Measurements from ENCODE around the gene SNX20.
A peak's percentile ranks its signal among the peaks of the same experiment; 100 is the strongest.

DNA sequence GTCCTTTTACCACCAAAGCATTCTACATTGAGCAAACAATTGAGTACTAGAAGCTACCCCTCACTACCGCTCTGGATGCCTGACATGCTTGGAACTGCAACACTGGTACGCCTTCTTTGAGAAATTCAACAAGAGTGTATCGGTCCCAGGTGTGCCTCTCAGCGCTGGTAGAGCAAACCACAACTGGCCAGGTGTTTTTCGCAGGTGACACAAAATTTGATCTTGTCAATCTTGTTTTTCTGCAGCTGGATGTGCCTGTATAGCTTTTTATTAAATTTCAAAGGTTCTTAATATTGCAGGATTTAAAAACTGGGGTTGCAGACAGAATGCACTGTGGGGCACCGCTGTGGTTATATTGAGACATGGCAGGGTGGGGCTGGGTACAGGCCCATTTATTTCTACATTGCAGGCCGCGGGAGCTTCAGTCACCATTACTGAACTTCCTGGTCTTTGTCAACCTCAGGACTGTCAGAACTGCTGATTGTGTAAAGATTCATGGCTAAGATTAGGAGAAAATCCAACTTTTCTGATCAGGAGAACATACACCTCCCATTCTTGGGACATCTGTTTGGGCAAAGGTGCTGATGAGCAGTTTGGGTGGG lies 4.5 kb upstream of the SNX20 start:
- TF ChIP-seq CTCF (IDR thresholded peaks at IDR 0.05 in 8 of 11, conservative IDR thresholded peaks at IDR 0.05 in 3 of 11), result peak in 1 of 11 experiments; percentile 17
- TF ChIP-seq POLR2AphosphoS5 (IDR thresholded peaks at IDR 0.05), result no peak
- no peak for TF ChIP-seq POLR2A (IDR thresholded peaks at IDR 0.05)

Measured in spleen (tissue), 7 donors.